HL-60 (cell line): ENCODE data around the gene ARTN.

Experiments used
- CTCF ChIP-seq: IDR thresholded peaks from one replicate; pipeline ENCODE4 v1.5.1; 2011; ENCODE audit warnings: low read length, control low read depth, inconsistent platforms; ENCODE audit not compliant: insufficient read depth
- GABPA ChIP-seq: IDR thresholded peaks from 2 replicates; pipeline ENCODE4 v1.6.1; 2012; ENCODE audit warnings: low read depth
- POLR2AphosphoS5 ChIP-seq: IDR thresholded peaks from 2 replicates; pipeline ENCODE4 v1.6.1; 2012; ENCODE audit warnings: low read depth

GRCh38 chr1:43924516-43924915 is 9.1 kb upstream of the ARTN start:
- TF ChIP-seq POLR2AphosphoS5, result no peak
- TF ChIP-seq CTCF, result no peak
- TF ChIP-seq GABPA, result no peak
